SHP77 treated with DMSO at 0.1 percent for 48 hours (cell line): ENCODE data around the gene CPTP.

Experiments used
- DNase-seq: peaks from one replicate; lab custom pipeline; 2025; lab: John Stamatoyannopoulos, UW

The CPTP gene

GRCh38 chr1:1320666-1321448 lies 3.7 kb upstream of the CPTP start:
- DNase-seq: no peak

- DNase-seq: no peak
These were observed 3.1 kb upstream of the CPTP start for GRCh38 chr1:1321477-1321876.

- DNase-seq: no peak
These were observed 2.2 kb upstream of the CPTP start for GRCh38 chr1:1322418-1322817.

- DNase-seq: no peak
These were observed 1.6 kb upstream of the CPTP start for GRCh38 chr1:1322952-1323351.

GRCh38 chr1:1324084-1324523 lies 498 bp upstream of the CPTP start:
- DNase-seq: no peak

GRCh38 chr1:1325288-1326074 lies 879 bp downstream of the CPTP start:
- DNase-seq: no peak

GRCh38 chr1:1326075-1326605 lies 1.5 kb downstream of the CPTP start:
- no peak for DNase-seq

GRCh38 chr1:1327291-1327690 lies 2.7 kb downstream of the CPTP start:
- DNase-seq: no peak

- no peak for DNase-seq
These were observed 3.7 kb downstream of the CPTP start for GRCh38 chr1:1328254-1328653.

GRCh38 chr1:1329304-1330210 lies 5.0 kb downstream of the CPTP start:
- DNase-seq: no peak

GRCh38 chr1:1330366-1331067 lies 5.9 kb downstream of the CPTP start:
- DNase-seq: no peak

GRCh38 chr1:1331068-1331965 lies 6.7 kb downstream of the CPTP start, which contains the start of gene TAS1R3:
Gene TAS1R3 (plus strand): TSS chr1:1331280. CDS start chr1:1331346, 66 bp downstream.
- DNase-seq: no peak

GRCh38 chr1:1332031-1332755 lies 7.6 kb downstream of the CPTP start:
- DNase-seq: no peak

GRCh38 chr1:1332774-1333480 lies 8.3 kb downstream of the CPTP start:
- DNase-seq: no peak

GRCh38 chr1:1333551-1334241 lies 9.1 kb downstream of the CPTP start:
- DNase-seq: no peak

- DNase-seq: no peak
These were observed 10.2 kb downstream of the CPTP start for GRCh38 chr1:1334835-1335234.

GRCh38 chr1:1335283-1335682 lies 10.7 kb downstream of the CPTP start:
- DNase-seq: no peak

GRCh38 chr1:1335792-1336248 lies 11.2 kb downstream of the CPTP start:
- no peak for DNase-seq
